ENCODE results near the gene FOXP2. TPM values are rescaled to one million over a fixed set of nuclear protein-coding genes. Genes with fewer than 3 reads are reported as not detected.

The FOXP2 gene
- polyA plus RNA-seq, 1 donor = 9.7 TPM

- H3K36me3 ChIP-seq (ENCODE audit: control insufficient read depth, insufficient read depth, low read length) = no peaks in the 10 kb centered on the region
- H3K9me3 ChIP-seq (ENCODE audit: control insufficient read depth, low read depth, low read length) = no peaks in the 10 kb centered on the region
- no peaks in the 10 kb centered on the region for H3K27me3 ChIP-seq (ENCODE audit: control insufficient read depth, insufficient read depth, low read length)
- H3K27ac ChIP-seq (ENCODE audit: low read length) = no peak overlapping the region
- no peaks in the 10 kb centered on the region for H3K4me1 ChIP-seq (ENCODE audit: control insufficient read depth, insufficient read depth, low read length)
- WGBS (ENCODE audit: insufficient coverage, low lambda C conversion rate) = 100% methylated on average over 1 of the region's 3 CpGs
- DNase-seq = no peak
- H3K4me3 ChIP-seq (ENCODE audit: low read length) = no peak overlapping the region
Observed at GRCh38 chr7:114700247-114700928, 285.8 kb downstream of the FOXP2 start.

- H3K9me3 ChIP-seq (ENCODE audit: control insufficient read depth, low read depth, low read length) = no peaks in the 10 kb centered on the region
- WGBS (ENCODE audit: insufficient coverage, low lambda C conversion rate) = no CpG with 5 or more reads among the region's 6 CpGs
Observed at GRCh38 chr7:114703677-114704076, 289.1 kb downstream of the FOXP2 start.

GRCh38 chr7:114708646-114709045 is 294.0 kb downstream of the FOXP2 start:
- no CpG with 5 or more reads among the region's 6 CpGs for WGBS (ENCODE audit: insufficient coverage, low lambda C conversion rate)
- H3K4me3 ChIP-seq (ENCODE audit: low read length) = no peak overlapping the region
- H3K9me3 ChIP-seq (ENCODE audit: control insufficient read depth, low read depth, low read length) = no peaks in the 10 kb centered on the region
- H3K27me3 ChIP-seq (ENCODE audit: control insufficient read depth, insufficient read depth, low read length) = no peaks in the 10 kb centered on the region
- H3K4me1 ChIP-seq (ENCODE audit: control insufficient read depth, insufficient read depth, low read length) = no peaks in the 10 kb centered on the region
- H3K27ac ChIP-seq (ENCODE audit: low read length) = no peak overlapping the region
- no peak for DNase-seq
- H3K36me3 ChIP-seq (ENCODE audit: control insufficient read depth, insufficient read depth, low read length) = no peaks in the 10 kb centered on the region

More at GRCh38 chr7:114703677-114704076, 289.1 kb downstream of the FOXP2 start:
- H3K4me3 ChIP-seq (ENCODE audit: low read length) = no peak overlapping the region
- DNase-seq = no peak
- no peaks in the 10 kb centered on the region for H3K4me1 ChIP-seq (ENCODE audit: control insufficient read depth, insufficient read depth, low read length)
- H3K36me3 ChIP-seq (ENCODE audit: control insufficient read depth, insufficient read depth, low read length) = no peaks in the 10 kb centered on the region
- no peaks in the 10 kb centered on the region for H3K27me3 ChIP-seq (ENCODE audit: control insufficient read depth, insufficient read depth, low read length)
- no peak overlapping the region for H3K27ac ChIP-seq (ENCODE audit: low read length)

GRCh38 chr7:114710499-114710898 is 295.9 kb downstream of the FOXP2 start:
- Histone ChIP-seq H3K36me3 (ENCODE audit: control insufficient read depth, insufficient read depth, low read length) (no peaks in the 10 kb centered on the region), H3K9me3 (ENCODE audit: control insufficient read depth, low read depth, low read length) (no peaks in the 10 kb centered on the region), H3K4me1 (ENCODE audit: control insufficient read depth, insufficient read depth, low read length) (no peaks in the 10 kb centered on the region), H3K27ac (ENCODE audit: low read length) (no peak overlapping the region), H3K27me3 (ENCODE audit: control insufficient read depth, insufficient read depth, low read length) (no peaks in the 10 kb centered on the region), H3K4me3 (ENCODE audit: low read length) (no peak overlapping the region)
- DNase-seq = no peak
- WGBS (ENCODE audit: insufficient coverage, low lambda C conversion rate) = 57% methylated on average over 2 of the region's 5 CpGs

- no peaks in the 10 kb centered on the region for H3K9me3 ChIP-seq (ENCODE audit: control insufficient read depth, low read depth, low read length)
- H3K4me3 ChIP-seq (ENCODE audit: low read length) = no peak overlapping the region
- no peak for DNase-seq
- H3K27me3 ChIP-seq (ENCODE audit: control insufficient read depth, insufficient read depth, low read length) = no peaks in the 10 kb centered on the region
- H3K27ac ChIP-seq (ENCODE audit: low read length) = no peak overlapping the region
- no CpG with 5 or more reads among the region's 4 CpGs for WGBS (ENCODE audit: insufficient coverage, low lambda C conversion rate)
- no peaks in the 10 kb centered on the region for H3K36me3 ChIP-seq (ENCODE audit: control insufficient read depth, insufficient read depth, low read length)
- H3K4me1 ChIP-seq (ENCODE audit: control insufficient read depth, insufficient read depth, low read length) = no peaks in the 10 kb centered on the region
Observed at GRCh38 chr7:114711241-114711640, 296.6 kb downstream of the FOXP2 start.

GRCh38 chr7:114715907-114716306 is 301.3 kb downstream of the FOXP2 start:
- no peak overlapping the region for H3K4me3 ChIP-seq (ENCODE audit: low read length)
- no peaks in the 10 kb centered on the region for H3K36me3 ChIP-seq (ENCODE audit: control insufficient read depth, insufficient read depth, low read length)
- H3K9me3 ChIP-seq (ENCODE audit: control insufficient read depth, low read depth, low read length) = no peaks in the 10 kb centered on the region
- DNase-seq = no peak
- H3K27me3 ChIP-seq (ENCODE audit: control insufficient read depth, insufficient read depth, low read length) = no peaks in the 10 kb centered on the region
- WGBS (ENCODE audit: insufficient coverage, low lambda C conversion rate) = no CpG with 5 or more reads among the region's 3 CpGs
- H3K27ac ChIP-seq (ENCODE audit: low read length) = no peak overlapping the region
- H3K4me1 ChIP-seq (ENCODE audit: control insufficient read depth, insufficient read depth, low read length) = no peaks in the 10 kb centered on the region

GRCh38 chr7:114718861-114719260 is 304.2 kb downstream of the FOXP2 start:
- Histone ChIP-seq H3K9me3 (ENCODE audit: control insufficient read depth, low read depth, low read length) (no peaks in the 10 kb centered on the region), H3K4me1 (ENCODE audit: control insufficient read depth, insufficient read depth, low read length) (no peaks in the 10 kb centered on the region), H3K27ac (ENCODE audit: low read length) (no peak overlapping the region), H3K4me3 (ENCODE audit: low read length) (no peak overlapping the region), H3K36me3 (ENCODE audit: control insufficient read depth, insufficient read depth, low read length) (no peaks in the 10 kb centered on the region), H3K27me3 (ENCODE audit: control insufficient read depth, insufficient read depth, low read length) (no peaks in the 10 kb centered on the region)
- no peak for DNase-seq
- 88% methylated on average over 1 of the region's 3 CpGs for WGBS (ENCODE audit: insufficient coverage, low lambda C conversion rate)

- H3K27me3 ChIP-seq (ENCODE audit: control insufficient read depth, insufficient read depth, low read length) = no peaks in the 10 kb centered on the region
- H3K4me1 ChIP-seq (ENCODE audit: control insufficient read depth, insufficient read depth, low read length) = no peaks in the 10 kb centered on the region
- H3K4me3 ChIP-seq (ENCODE audit: low read length) = no peak overlapping the region
- no peak for DNase-seq
- no peaks in the 10 kb centered on the region for H3K9me3 ChIP-seq (ENCODE audit: control insufficient read depth, low read depth, low read length)
- no peaks in the 10 kb centered on the region for H3K36me3 ChIP-seq (ENCODE audit: control insufficient read depth, insufficient read depth, low read length)
- no peak overlapping the region for H3K27ac ChIP-seq (ENCODE audit: low read length)
- WGBS (ENCODE audit: insufficient coverage, low lambda C conversion rate) = no CpG with 5 or more reads among the region's 4 CpGs
Observed at GRCh38 chr7:114720725-114721124, 306.1 kb downstream of the FOXP2 start.

- no peak for DNase-seq
- no peaks in the 10 kb centered on the region for H3K4me1 ChIP-seq (ENCODE audit: control insufficient read depth, insufficient read depth, low read length)
- no peak overlapping the region for H3K27ac ChIP-seq (ENCODE audit: low read length)
- H3K4me3 ChIP-seq (ENCODE audit: low read length) = no peak overlapping the region
- H3K27me3 ChIP-seq (ENCODE audit: control insufficient read depth, insufficient read depth, low read length) = no peaks in the 10 kb centered on the region
- no peaks in the 10 kb centered on the region for H3K9me3 ChIP-seq (ENCODE audit: control insufficient read depth, low read depth, low read length)
- H3K36me3 ChIP-seq (ENCODE audit: control insufficient read depth, insufficient read depth, low read length) = no peaks in the 10 kb centered on the region
Observed at GRCh38 chr7:114722562-114722961, 307.9 kb downstream of the FOXP2 start.

GRCh38 chr7:114723308-114723707 is 308.7 kb downstream of the FOXP2 start:
- Histone ChIP-seq H3K9me3 (ENCODE audit: control insufficient read depth, low read depth, low read length) (no peaks in the 10 kb centered on the region), H3K27ac (ENCODE audit: low read length) (no peak overlapping the region), H3K4me3 (ENCODE audit: low read length) (no peak overlapping the region), H3K36me3 (ENCODE audit: control insufficient read depth, insufficient read depth, low read length) (no peaks in the 10 kb centered on the region), H3K4me1 (ENCODE audit: control insufficient read depth, insufficient read depth, low read length) (no peaks in the 10 kb centered on the region), H3K27me3 (ENCODE audit: control insufficient read depth, insufficient read depth, low read length) (no peaks in the 10 kb centered on the region)
- DNase-seq = no peak
- no CpG with 5 or more reads among the region's 1 CpG for WGBS (ENCODE audit: insufficient coverage, low lambda C conversion rate)

- DNase-seq = no peak
- no peaks in the 10 kb centered on the region for H3K36me3 ChIP-seq (ENCODE audit: control insufficient read depth, insufficient read depth, low read length)
- H3K27ac ChIP-seq (ENCODE audit: low read length) = no peak overlapping the region
- H3K4me3 ChIP-seq (ENCODE audit: low read length) = no peak overlapping the region
- no peaks in the 10 kb centered on the region for H3K27me3 ChIP-seq (ENCODE audit: control insufficient read depth, insufficient read depth, low read length)
- no peaks in the 10 kb centered on the region for H3K9me3 ChIP-seq (ENCODE audit: control insufficient read depth, low read depth, low read length)
- WGBS (ENCODE audit: insufficient coverage, low lambda C conversion rate) = 100% methylated on average over 1 of the region's 2 CpGs
- no peaks in the 10 kb centered on the region for H3K4me1 ChIP-seq (ENCODE audit: control insufficient read depth, insufficient read depth, low read length)
Observed at GRCh38 chr7:114740095-114740494, 325.5 kb downstream of the FOXP2 start.

Data from large intestine (tissue), 3 donors.